Lower leg skin (tissue), 4 donors: ENCODE results near the gene CD34. TPM values are rescaled to one million over a fixed set of nuclear protein-coding genes. Genes with fewer than 3 reads are reported as not detected.

Experiments used
- DNase-seq, 2 donors: peaks; one replicate each; pipeline ENCODE4 v3.0.0-alpha.2; 2019; ENCODE audit warnings: low spot score in 2 of 2
- H3K4me3 ChIP-seq: fragments of 200-600 bp; sonication (generic); 2 replicates; pipeline ENCODE4 v1.5.1; 2017; ENCODE audit warnings: mild to moderate bottlenecking, low read depth; ENCODE audit not compliant: poor library complexity, severe bottlenecking
- CTCF ChIP-seq, 3 donors: fragments of 450-650 bp; IDR thresholded peaks; one replicate each; pipeline ENCODE4 v1.5.1; 2016; ENCODE audit warnings: antibody characterized with exemption in 3 of 3, mild to moderate bottlenecking in 3 of 3, moderate library complexity in 2 of 3
- POLR2A ChIP-seq, 2 donors: fragments of 450-650 bp; IDR thresholded peaks; one replicate each; pipeline ENCODE4 v1.6.1; 2016 to 2017; ENCODE audit warnings: antibody characterized with exemption in 2 of 2, mild to moderate bottlenecking in 1 of 2, moderate library complexity in 1 of 2
- WGBS, 2 donors: methylation state at CpG; one replicate each; pipeline ENCODE4 v1.1.5; 2018; 5-methylcytosine and 5-hydroxymethylcytosine counted together
- intact Hi-C: fragments of 100-400 bp; cut with DNase I; formaldehyde crosslinking; loops from one replicate; pipeline ENCODE4 v1.15.0; 2023; ENCODE audit warnings: low total_unique reads
- total RNA-seq, 4 donors: library from RNA; depleted of rRNA; stranded (reverse); fragments of >200 nt; gene quantifications; one replicate each; pipeline ENCODE4 v1.1.0, GENCODE V29; 2016

The CD34 gene
- total RNA-seq, 4 donors from 2014 or later: 8.5 to 45.5 (median 26.0) TPM

DNA sequence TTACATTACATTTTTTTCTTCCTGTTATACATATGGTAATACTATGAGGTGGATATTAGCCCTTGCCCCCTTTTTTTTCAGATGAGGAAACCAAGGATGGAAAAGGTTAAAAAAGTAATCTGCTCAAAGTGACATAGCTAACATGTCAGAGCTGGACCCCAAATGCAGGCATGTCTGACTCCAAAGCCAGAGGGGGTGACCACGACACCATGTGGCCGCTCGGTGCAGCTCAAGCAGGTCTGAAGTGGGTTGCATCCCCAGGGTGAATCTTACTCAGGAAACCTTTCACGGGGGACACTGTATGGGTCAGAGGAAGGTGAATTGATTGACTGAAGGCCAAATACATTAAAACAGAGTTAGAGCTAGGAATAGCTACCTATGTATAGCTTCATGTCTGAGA lies 34.8 kb downstream of the CD34 start:
- WGBS, 2 donors: 66 to 76% methylated on average over 4 of the region's 4 CpGs
- intact Hi-C loops: no loop called here
- no peak overlapping the region for H3K4me3 ChIP-seq
- DNase-seq: no peak
- TF ChIP-seq POLR2A (IDR thresholded peaks at IDR 0.05) (no peak), CTCF (IDR thresholded peaks at IDR 0.05) (no peak)

DNA sequence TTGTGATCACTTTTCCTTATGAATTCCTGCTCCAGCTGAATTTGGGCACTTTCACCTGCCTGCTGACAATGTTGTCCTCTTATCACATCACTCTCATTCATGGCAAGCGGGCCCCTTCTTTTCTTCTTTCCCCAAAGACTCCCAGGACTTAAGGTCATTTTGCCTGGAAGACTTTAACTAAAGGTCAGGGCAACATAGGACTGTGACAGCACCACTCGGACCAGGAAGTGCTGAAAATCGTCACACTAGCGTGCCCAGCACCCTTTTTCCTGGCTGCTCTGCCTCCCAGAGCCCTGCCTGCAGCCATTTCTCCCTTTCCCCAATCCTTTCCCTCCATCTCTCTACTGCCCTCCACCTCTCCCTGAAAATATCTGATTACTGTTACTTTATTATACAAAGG lies 35.4 kb downstream of the CD34 start:
- TF ChIP-seq POLR2A (IDR thresholded peaks at IDR 0.05): no peak
- no peak for TF ChIP-seq CTCF (IDR thresholded peaks at IDR 0.05)
- DNase-seq: no peak
- H3K4me3 ChIP-seq: no peak overlapping the region
- intact Hi-C loops: no loop called here
- WGBS, 2 donors: 73 to 76% methylated on average over 4 of the region's 4 CpGs

DNA sequence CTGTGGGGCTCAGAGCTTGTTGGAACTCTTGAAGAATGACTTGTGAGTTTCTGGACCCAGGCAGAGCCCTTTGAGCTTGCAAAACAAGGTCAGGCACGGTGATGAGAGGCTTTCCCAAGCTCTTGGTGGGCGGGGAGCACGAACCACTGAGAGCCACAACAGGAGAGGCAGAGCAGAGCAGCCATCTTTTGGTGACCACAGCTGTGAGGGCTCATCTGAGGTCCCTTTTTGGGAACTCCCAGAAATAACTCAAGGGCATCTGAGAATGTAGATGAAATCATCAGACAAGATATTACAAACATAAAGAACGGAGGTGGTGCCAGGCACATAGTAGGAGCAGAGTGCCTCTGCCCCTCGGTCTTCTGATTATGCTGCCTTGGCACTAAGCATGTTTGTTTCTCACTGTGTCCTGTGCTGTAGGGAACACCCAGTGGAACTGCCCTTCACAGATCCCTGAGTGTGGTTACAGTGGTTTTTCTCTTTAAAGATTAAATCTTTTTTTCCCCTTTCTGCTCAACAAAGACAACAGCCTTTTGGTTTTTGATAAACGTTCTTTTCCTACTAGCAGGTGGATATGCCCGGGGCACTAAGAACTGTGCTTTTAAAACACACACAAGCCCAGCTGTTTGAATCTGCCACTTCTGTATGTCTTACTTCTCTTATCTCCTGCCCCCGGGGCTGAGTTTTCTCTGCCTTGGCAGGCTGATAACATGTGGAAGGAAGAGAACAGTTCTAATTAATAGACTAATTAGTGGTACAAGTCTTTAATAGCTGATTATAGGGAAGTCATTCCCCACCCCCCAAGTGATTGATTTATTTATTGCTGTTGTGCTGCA lies 37.7 kb downstream of the CD34 start:
- WGBS, 2 donors: 22 to 29% methylated on average over 8 of the region's 8 CpGs
- intact Hi-C loops: no loop called here
- TF ChIP-seq POLR2A (IDR thresholded peaks at IDR 0.05): no peak
- peak in 1 of 2 donors; percentile 55 for DNase-seq
- H3K4me3 ChIP-seq: no peak overlapping the region

DNA sequence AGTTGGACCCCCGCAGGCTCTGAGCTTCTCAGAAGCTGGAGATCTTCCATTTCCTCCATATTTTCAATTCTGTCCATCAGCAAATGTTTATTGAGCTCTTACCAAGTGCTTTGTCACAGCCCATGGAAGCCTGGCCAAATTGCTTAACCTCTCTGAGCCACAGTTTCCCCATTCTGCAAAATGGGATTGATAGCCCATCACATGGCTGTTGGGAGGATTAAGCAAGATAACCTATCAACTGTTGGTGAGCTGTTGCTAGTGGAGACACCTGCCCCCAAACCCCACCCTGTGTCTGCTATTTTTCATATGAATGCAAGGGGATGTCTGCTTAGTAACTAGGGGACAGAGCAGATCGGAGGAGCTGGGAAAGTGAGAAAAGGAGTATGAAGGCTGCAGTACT lies 38.3 kb downstream of the CD34 start:
- intact Hi-C loops: no loop called here
- DNase-seq: no peak
- 90 to 95% methylated on average over 2 of the region's 2 CpGs for WGBS, 2 donors
- H3K4me3 ChIP-seq: no peak overlapping the region
- TF ChIP-seq CTCF (IDR thresholded peaks at IDR 0.05) (no peak), POLR2A (IDR thresholded peaks at IDR 0.05) (no peak)

DNA sequence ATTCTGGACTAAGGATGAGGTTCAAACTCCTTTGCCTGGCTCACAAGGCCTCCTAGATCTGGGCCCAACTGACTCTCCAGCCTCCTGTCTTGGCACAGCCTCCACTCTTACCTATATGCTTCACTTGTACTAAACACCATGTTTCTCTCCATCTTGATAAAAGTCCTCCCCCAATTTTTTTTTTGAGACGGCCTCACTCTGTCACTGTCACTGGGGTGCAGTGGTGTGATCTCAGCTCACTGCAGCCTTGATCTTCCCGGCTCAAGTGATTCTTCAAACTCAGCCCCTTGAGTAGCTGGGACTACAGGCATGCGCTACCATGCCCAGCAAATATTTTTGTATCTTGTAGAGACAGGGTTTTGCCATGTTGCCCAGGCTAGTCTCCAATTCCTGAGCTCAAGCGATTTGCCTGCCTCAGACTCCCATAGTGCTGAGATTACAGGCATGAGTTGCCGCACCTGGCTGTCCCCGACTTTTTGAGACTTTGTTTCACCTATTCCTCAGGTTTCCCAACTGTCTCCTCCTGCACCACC lies 39.7 kb downstream of the CD34 start:
- no peak for DNase-seq

More for the DNA sequence above, 39.7 kb downstream of the CD34 start:
- H3K4me3 ChIP-seq: no peak overlapping the region
- 55 to 69% methylated on average over 6 of the region's 6 CpGs for WGBS, 2 donors
- no peak for TF ChIP-seq POLR2A (IDR thresholded peaks at IDR 0.05)
- no peak for TF ChIP-seq CTCF (IDR thresholded peaks at IDR 0.05)
- intact Hi-C loops: no loop called here
